IMR-90 (cell line): ENCODE measurements around the gene SIGLEC15.

Experiments
- BHLHE40 ChIP-seq: fragments of 150-350 bp; IDR thresholded peaks from 2 replicates; pipeline ENCODE4 v1.6.1; 2016; ENCODE audit warnings: mild to moderate bottlenecking, low read depth, low read length
- CEBPB ChIP-seq: IDR thresholded peaks from 2 replicates; pipeline ENCODE4 v1.6.1; 2012; ENCODE audit warnings: low read depth, low read length, improper control_type of control experiment
- CHD1 ChIP-seq: IDR thresholded peaks from 2 replicates; pipeline ENCODE4 v1.6.1; 2012; ENCODE audit warnings: low read depth, low read length, improper control_type of control experiment
- FOS ChIP-seq: fragments of 150-350 bp; IDR thresholded peaks from 2 replicates; pipeline ENCODE4 v1.6.1; 2016; ENCODE audit warnings: low read depth, low read length
- MAFK ChIP-seq: IDR thresholded peaks from 2 replicates; pipeline ENCODE4 v1.6.1; 2012; ENCODE audit warnings: low read depth, low read length, improper control_type of control experiment
- MXI1 ChIP-seq: IDR thresholded peaks from 2 replicates; pipeline ENCODE4 v1.6.1; 2012; ENCODE audit warnings: low read depth, mild to moderate bottlenecking, low read length, moderate library complexity, borderline replicate concordance
- POLR2A ChIP-seq: IDR thresholded peaks from 2 replicates; pipeline ENCODE4 v1.6.1; 2012; ENCODE audit warnings: mild to moderate bottlenecking, low read depth, low read length
- RAD21 ChIP-seq: IDR thresholded peaks from 2 replicates; pipeline ENCODE4 v1.6.1; 2012; ENCODE audit warnings: low read length, improper control_type of control experiment
- RCOR1 ChIP-seq: IDR thresholded peaks from 2 replicates; pipeline ENCODE4 v1.6.1; 2012; ENCODE audit warnings: mild to moderate bottlenecking, low read length, improper control_type of control experiment; ENCODE audit not compliant: insufficient replicate concordance
- RFX5 ChIP-seq: IDR thresholded peaks from 2 replicates; pipeline ENCODE4 v1.8.0; 2012; ENCODE audit warnings: low read depth, mild to moderate bottlenecking, low read length, moderate library complexity
- SMC3 ChIP-seq: fragments of 150-350 bp; IDR thresholded peaks from 2 replicates; pipeline ENCODE4 v1.6.1; 2016; ENCODE audit warnings: low read depth, mild to moderate bottlenecking, antibody characterized with exemption, low read length, moderate library complexity
- TF ChIP-seq, protein P1 (sequence below): fragments of 150-350 bp; IDR thresholded peaks from 2 replicates; pipeline ENCODE4 v1.6.1; 2016; ENCODE audit warnings: low read depth, mild to moderate bottlenecking, low read length, moderate library complexity, borderline replicate concordance
- TF ChIP-seq, protein P2 (sequence below): conservative IDR thresholded peaks from 2 replicates; pipeline ENCODE4 v1.5.1; 2012; ENCODE audit warnings: mild to moderate bottlenecking, low read depth, low read length, improper control_type of control experiment
- TF ChIP-seq, protein P3 (sequence below): fragments of 150-350 bp; IDR thresholded peaks from 2 replicates; pipeline ENCODE4 v1.6.1; 2017; ENCODE audit warnings: mild to moderate bottlenecking, antibody characterized with exemption, low read length, low read depth

DNA sequence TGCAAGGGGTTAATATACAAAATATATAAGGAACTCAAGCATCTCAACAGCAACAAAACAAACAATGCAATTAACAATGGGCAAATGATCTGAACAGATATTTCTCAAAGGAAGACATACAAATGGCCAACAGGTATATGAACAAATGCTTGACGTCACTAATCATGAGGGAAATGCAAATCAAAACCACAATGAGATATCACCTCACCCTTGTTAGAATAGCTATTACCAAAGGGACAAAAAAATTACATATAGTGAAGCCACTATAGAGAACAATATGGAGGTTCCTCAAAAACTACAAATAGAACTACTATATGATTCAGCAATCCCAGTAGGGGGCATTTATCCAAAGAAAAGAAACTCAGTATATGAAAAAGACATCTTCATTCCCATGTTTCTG, 3.8 kb upstream of the SIGLEC15 start:
- TF ChIP-seq, protein P1, sequence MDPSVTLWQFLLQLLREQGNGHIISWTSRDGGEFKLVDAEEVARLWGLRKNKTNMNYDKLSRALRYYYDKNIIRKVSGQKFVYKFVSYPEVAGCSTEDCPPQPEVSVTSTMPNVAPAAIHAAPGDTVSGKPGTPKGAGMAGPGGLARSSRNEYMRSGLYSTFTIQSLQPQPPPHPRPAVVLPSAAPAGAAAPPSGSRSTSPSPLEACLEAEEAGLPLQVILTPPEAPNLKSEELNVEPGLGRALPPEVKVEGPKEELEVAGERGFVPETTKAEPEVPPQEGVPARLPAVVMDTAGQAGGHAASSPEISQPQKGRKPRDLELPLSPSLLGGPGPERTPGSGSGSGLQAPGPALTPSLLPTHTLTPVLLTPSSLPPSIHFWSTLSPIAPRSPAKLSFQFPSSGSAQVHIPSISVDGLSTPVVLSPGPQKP: no peak
- no peak for TF ChIP-seq POLR2A
- no peak for TF ChIP-seq MAFK
- TF ChIP-seq, protein P2, sequence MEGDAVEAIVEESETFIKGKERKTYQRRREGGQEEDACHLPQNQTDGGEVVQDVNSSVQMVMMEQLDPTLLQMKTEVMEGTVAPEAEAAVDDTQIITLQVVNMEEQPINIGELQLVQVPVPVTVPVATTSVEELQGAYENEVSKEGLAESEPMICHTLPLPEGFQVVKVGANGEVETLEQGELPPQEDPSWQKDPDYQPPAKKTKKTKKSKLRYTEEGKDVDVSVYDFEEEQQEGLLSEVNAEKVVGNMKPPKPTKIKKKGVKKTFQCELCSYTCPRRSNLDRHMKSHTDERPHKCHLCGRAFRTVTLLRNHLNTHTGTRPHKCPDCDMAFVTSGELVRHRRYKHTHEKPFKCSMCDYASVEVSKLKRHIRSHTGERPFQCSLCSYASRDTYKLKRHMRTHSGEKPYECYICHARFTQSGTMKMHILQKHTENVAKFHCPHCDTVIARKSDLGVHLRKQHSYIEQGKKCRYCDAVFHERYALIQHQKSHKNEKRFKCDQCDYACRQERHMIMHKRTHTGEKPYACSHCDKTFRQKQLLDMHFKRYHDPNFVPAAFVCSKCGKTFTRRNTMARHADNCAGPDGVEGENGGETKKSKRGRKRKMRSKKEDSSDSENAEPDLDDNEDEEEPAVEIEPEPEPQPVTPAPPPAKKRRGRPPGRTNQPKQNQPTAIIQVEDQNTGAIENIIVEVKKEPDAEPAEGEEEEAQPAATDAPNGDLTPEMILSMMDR: no peak
- TF ChIP-seq RCOR1: no peak
- no peak for TF ChIP-seq BHLHE40
- TF ChIP-seq, protein P3, sequence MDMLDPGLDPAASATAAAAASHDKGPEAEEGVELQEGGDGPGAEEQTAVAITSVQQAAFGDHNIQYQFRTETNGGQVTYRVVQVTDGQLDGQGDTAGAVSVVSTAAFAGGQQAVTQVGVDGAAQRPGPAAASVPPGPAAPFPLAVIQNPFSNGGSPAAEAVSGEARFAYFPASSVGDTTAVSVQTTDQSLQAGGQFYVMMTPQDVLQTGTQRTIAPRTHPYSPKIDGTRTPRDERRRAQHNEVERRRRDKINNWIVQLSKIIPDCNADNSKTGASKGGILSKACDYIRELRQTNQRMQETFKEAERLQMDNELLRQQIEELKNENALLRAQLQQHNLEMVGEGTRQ: no peak
- no peak for TF ChIP-seq SMC3
- no peak for TF ChIP-seq FOS
- no peak for TF ChIP-seq RFX5
- TF ChIP-seq MXI1: no peak
- no peak for TF ChIP-seq RAD21
- TF ChIP-seq CEBPB: no peak
- no peak for TF ChIP-seq CHD1
